Epithelial cell of proximal tubule (primary cell): ENCODE data around the gene ITGB5. TPM values are rescaled to one million over a fixed set of nuclear protein-coding genes. Genes with fewer than 3 reads are reported as not detected.

ENCODE experiments used
- DNase-seq: peaks from one replicate; pipeline ENCODE4 v3.0.0-alpha.2; 2011; ENCODE audit warnings: low read depth
- H3K4me3 ChIP-seq: 2 replicates; pipeline ENCODE4 v1.5.1; 2011; ENCODE audit warnings: low read depth, mild to moderate bottlenecking, low read length
- total RNA-seq: library from RNA; depleted of rRNA; stranded (reverse); fragments of >200 nt; gene quantifications from 2 replicates; pipeline ENCODE4 v1.2.3, GENCODE V29; 2015
- TF ChIP-seq, protein P1 (sequence below): conservative IDR thresholded peaks from 2 replicates; pipeline ENCODE4 v1.5.1; 2012; ENCODE audit warnings: low read depth, mild to moderate bottlenecking, low read length

The ITGB5 gene
- total RNA-seq, 1 donor from 2014 or later = 141 TPM

DNA sequence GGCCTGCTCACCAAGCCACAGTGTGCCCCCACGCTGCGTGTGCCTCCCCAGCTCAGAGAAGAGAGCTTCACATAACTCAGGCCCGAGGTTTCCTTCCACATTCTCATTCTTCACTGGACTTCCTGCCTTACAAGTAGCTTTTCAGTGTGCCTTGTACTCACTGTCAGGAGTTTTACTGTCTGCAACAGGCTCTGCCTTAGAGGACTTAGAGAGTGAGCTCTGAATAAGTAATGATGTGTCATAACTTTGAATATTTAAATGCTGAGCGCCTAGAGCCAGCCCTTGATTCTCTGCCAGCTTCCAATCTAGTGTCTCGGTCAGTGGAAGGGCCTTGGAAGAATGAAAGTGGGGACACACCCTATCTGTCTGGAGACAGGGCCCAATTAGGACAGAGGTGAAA lies 41.8 kb downstream of the ITGB5 start:
- no peak overlapping the region for H3K4me3 ChIP-seq
- no peak for DNase-seq
- TF ChIP-seq, protein P1, sequence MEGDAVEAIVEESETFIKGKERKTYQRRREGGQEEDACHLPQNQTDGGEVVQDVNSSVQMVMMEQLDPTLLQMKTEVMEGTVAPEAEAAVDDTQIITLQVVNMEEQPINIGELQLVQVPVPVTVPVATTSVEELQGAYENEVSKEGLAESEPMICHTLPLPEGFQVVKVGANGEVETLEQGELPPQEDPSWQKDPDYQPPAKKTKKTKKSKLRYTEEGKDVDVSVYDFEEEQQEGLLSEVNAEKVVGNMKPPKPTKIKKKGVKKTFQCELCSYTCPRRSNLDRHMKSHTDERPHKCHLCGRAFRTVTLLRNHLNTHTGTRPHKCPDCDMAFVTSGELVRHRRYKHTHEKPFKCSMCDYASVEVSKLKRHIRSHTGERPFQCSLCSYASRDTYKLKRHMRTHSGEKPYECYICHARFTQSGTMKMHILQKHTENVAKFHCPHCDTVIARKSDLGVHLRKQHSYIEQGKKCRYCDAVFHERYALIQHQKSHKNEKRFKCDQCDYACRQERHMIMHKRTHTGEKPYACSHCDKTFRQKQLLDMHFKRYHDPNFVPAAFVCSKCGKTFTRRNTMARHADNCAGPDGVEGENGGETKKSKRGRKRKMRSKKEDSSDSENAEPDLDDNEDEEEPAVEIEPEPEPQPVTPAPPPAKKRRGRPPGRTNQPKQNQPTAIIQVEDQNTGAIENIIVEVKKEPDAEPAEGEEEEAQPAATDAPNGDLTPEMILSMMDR = no peak

DNA sequence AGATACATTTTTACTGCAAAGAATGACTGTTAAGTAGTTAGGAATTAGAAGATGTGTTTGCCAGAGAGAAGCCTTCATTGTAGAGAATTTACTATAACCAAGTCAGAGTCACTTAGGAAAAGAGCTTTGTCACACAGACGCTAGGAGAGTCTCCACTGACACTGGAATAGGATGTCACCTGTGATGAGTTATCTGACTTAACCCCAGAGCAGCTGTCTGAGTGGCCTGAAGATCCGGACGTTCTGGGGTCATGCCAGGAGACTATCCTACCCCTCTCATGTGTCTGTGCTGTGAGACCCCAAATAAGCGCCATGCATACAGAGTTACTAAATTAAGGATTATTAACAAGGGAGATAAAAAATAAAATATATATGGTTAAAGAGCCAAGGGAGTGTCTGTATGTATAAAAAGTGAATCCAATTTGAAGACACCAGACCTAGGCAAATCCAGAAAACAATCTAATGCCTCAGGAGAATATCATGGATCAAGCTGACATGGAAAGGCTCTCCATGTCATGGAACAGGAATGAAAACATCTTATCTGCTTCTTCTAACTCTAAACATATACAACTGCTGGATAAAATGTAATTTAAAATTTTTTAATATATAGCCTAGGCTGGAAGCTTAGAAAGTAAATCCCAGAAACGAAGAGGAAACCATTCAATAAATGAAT lies 43.5 kb downstream of the ITGB5 start:
- TF ChIP-seq, protein P1 = no peak

DNA sequence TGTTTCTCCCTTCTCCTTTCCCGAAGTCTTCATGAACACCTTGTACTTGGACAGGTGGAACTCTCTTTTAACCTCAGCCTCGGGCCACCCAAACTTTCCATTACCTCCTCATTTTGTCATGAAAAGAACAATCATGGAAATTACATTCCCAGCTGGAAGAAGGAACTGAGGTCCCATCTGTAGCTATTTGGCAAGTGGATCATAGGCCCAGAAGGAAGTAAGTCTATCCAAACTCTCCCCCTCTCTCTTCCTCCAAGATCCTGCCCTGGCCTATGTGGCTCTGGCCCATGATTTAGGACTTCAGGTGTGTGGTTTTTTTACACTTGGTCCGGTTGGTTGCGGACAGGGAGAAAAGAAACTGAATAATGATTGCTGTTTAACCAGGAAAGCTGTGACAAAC lies 44.1 kb downstream of the ITGB5 start:
- no peak overlapping the region for H3K4me3 ChIP-seq
- DNase-seq = no peak
- TF ChIP-seq, protein P1 = no peak

More for the DNA sequence above, 43.5 kb downstream of the ITGB5 start:
- no peak for DNase-seq
- no peak overlapping the region for H3K4me3 ChIP-seq

GRCh38 chr3:124841517-124841916 lies 45.6 kb downstream of the ITGB5 start:
- DNase-seq = no peak
- TF ChIP-seq, protein P1 = no peak
- H3K4me3 ChIP-seq = no peak overlapping the region

DNA sequence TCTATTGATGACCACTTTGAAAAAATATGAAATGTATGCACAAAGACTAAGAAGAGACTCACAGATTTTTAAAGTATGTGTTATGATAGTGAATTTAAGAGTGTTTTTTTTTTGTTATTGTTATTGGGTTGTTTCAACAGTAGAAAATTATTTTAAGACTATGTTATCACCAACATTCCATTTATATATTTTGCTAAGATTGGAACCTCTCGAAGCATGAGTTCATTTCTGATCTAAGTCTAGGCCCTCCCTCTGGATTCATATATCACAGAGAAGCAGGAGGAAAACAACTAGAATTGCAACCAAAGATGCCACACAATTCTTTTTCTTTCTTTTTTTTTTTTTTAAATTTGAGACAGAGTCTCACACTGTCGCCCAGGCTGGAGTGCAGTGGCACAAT lies 46.8 kb downstream of the ITGB5 start:
- H3K4me3 ChIP-seq = no peak overlapping the region
- TF ChIP-seq, protein P1 = no peak
- no peak for DNase-seq

GRCh38 chr3:124839896-124840295 lies 47.3 kb downstream of the ITGB5 start:
- DNase-seq = no peak
- TF ChIP-seq, protein P1 = no peak
- no peak overlapping the region for H3K4me3 ChIP-seq

DNA sequence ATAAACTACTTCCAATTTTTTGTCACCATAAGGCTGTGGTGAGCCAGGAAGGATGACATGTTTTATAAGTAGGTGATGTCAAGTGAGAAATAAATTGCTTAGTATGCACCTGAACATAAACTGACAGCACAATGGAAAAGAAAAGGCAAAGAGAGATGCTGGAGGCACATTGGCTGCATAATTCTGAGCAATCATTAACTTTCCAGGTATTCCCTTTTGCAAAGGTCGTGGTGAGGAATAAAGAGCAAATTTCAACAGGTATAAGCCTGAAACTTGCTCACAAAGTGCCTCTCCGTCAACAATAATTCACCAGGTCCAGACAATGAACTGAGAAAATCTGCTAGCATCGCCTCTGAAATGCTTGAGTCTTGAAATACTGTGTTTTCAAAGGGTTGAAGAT lies 48.2 kb downstream of the ITGB5 start:
- TF ChIP-seq, protein P1 = no peak
- DNase-seq = no peak
- no peak overlapping the region for H3K4me3 ChIP-seq
